Activated CD8-positive, alpha-beta T cell treated with anti-CD3 and anti-CD28 coated beads for 36 hours (primary cell): ENCODE measurements around the gene TACO1. TPM values are rescaled to one million over a fixed set of nuclear protein-coding genes. Genes with fewer than 3 reads are reported as not detected.

Source experiments
- ATAC-seq: fragments of 200-7000 bp; cut with Tn5 transposase; one replicate; pipeline ENCODE4 v1.10.0; 2021; ENCODE audit warnings: mild to moderate bottlenecking, moderate library complexity
- CTCF ChIA-PET: fragments of 350-600 bp; sonication (Branson Sonifier 250); formaldehyde crosslinking; loops from one replicate; lab custom pipeline; 2021; ENCODE audit warnings: antibody characterized with exemption; lab: Charles Lee
- POLR2A ChIA-PET: fragments of 350-600 bp; sonication (Branson Sonifier 250); formaldehyde crosslinking; loops from one replicate; lab custom pipeline; 2021; ENCODE audit warnings: antibody characterized with exemption; lab: Charles Lee
- DNase-seq: peaks from one replicate; pipeline ENCODE4 v3.0.0-alpha.2; 2020
- H3K27ac Mint-ChIP-seq: one replicate; pipeline ENCODE4 v1.8.0; 2021; ENCODE audit warnings: mild to moderate bottlenecking, mixed read lengths
- H3K27me3 Mint-ChIP-seq: one replicate; pipeline ENCODE4 v1.8.0; 2021; ENCODE audit warnings: mixed read lengths
- H3K36me3 Mint-ChIP-seq: one replicate; pipeline ENCODE4 v1.8.0; 2021; ENCODE audit warnings: low read depth, mixed read lengths
- H3K4me1 Mint-ChIP-seq: one replicate; pipeline ENCODE4 v1.8.0; 2021; ENCODE audit warnings: low read depth, mixed read lengths
- H3K4me3 Mint-ChIP-seq: one replicate; pipeline ENCODE4 v1.8.0; 2021; ENCODE audit warnings: mild to moderate bottlenecking, moderate library complexity, mixed read lengths
- H3K9me3 Mint-ChIP-seq: one replicate; pipeline ENCODE4 v1.8.0; 2021; ENCODE audit warnings: mixed read lengths
- CTCF ChIP-seq: fragments of 200-600 bp; IDR thresholded peaks from one replicate; pipeline ENCODE4 v1.8.0; 2022; ENCODE audit warnings: antibody characterized with exemption, mild to moderate bottlenecking
- intact Hi-C: fragments of 100-400 bp; cut with micrococcal nuclease; formaldehyde crosslinking; loops from one replicate; pipeline ENCODE4 v1.10.0; 2022
- total RNA-seq, 2 experiments: library from RNA; stranded (reverse); gene quantifications; one replicate each; pipeline ENCODE4 v1.2.3, GENCODE V29; 2021

The TACO1 gene
- total RNA-seq, 2 experiments from 2014 or later, result 27.0 to 30.4 TPM

- Mint-ChIP-seq H3K4me1 (peaks cover 13% of the 10 kb centered on the region), H3K27ac (no peak overlapping the region), H3K36me3 (peaks cover 10% of the 10 kb centered on the region), H3K9me3 (no peaks in the 10 kb centered on the region), H3K27me3 (no peaks in the 10 kb centered on the region), H3K4me3 (no peak overlapping the region)
- ATAC-seq, result no peak
- TF ChIP-seq CTCF, result no peak
- CTCF ChIA-PET, result no interaction called here
- intact Hi-C loops, result no loop called here
- POLR2A ChIA-PET, result interaction anchor here (1.6 kb wide), 1 partner anchor 29 kb away, joined by 3 read pairs; no protein-coding TSS in a partner anchor
- no peak for DNase-seq
Measured at GRCh38 chr17:63647065-63647725, 46.5 kb downstream of the TACO1 start.

GRCh38 chr17:63647936-63648335, 47.2 kb downstream of the TACO1 start:
- ChIA-PET CTCF (no interaction called here), POLR2A (interaction anchor here (1.8 kb wide), 1 partner anchor 13 kb away, joined by 4 read pairs; no protein-coding TSS in a partner anchor)
- Mint-ChIP-seq H3K4me1 (peaks cover 13% of the 10 kb centered on the region), H3K27me3 (no peaks in the 10 kb centered on the region), H3K27ac (no peak overlapping the region), H3K9me3 (no peaks in the 10 kb centered on the region), H3K4me3 (no peak overlapping the region), H3K36me3 (peaks cover 10% of the 10 kb centered on the region)
- no peak for TF ChIP-seq CTCF
- intact Hi-C loops, result no loop called here
- DNase-seq, result no peak
- ATAC-seq, result no peak

GRCh38 chr17:63649813-63650212, 49.1 kb downstream of the TACO1 start:
- no peak for TF ChIP-seq CTCF

DNA sequence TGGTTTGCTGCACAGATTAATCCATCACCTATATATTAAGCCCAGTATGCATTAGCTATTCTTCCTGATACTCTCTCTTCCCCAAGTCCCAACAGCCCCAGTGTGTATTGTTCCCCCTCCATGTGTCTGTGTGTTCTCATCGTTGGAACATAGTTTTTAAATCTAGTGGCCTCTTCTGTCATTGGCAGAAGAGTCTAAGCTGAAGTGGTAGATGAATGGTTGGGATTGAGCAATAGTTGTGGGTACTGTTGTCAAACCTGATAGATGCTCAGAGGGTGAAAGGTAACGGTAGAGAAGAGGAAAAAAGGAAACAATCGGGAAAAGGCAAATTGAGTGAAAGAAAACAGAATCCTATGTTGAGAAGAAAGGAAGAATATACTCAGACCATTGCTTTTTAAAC, 51.4 kb downstream of the TACO1 start:
- Mint-ChIP-seq H3K9me3 (no peaks in the 10 kb centered on the region), H3K4me1 (peaks cover 4% of the 10 kb centered on the region), H3K27ac (no peak overlapping the region), H3K36me3 (peaks cover 11% of the 10 kb centered on the region), H3K4me3 (no peak overlapping the region), H3K27me3 (no peaks in the 10 kb centered on the region)
- POLR2A ChIA-PET, result no interaction called here
- no peak for TF ChIP-seq CTCF
- ATAC-seq, result no peak
- intact Hi-C loops, result no loop called here
- DNase-seq, result no peak
- CTCF ChIA-PET, result no interaction called here

More at GRCh38 chr17:63649813-63650212, 49.1 kb downstream of the TACO1 start:
- ATAC-seq (no peak), DNase-seq (no peak)
- peaks cover 10% of the 10 kb centered on the region for H3K36me3 Mint-ChIP-seq
- H3K27me3 Mint-ChIP-seq, result no peaks in the 10 kb centered on the region
- H3K4me1 Mint-ChIP-seq, result peaks cover 13% of the 10 kb centered on the region
- no peaks in the 10 kb centered on the region for H3K9me3 Mint-ChIP-seq
- ChIA-PET CTCF (no interaction called here), POLR2A (interaction anchor here (1.8 kb wide), 1 partner anchor 11 kb away, joined by 4 read pairs; no protein-coding TSS in a partner anchor)
- H3K4me3 Mint-ChIP-seq, result no peak overlapping the region
- intact Hi-C loops, result no loop called here
- no peak overlapping the region for H3K27ac Mint-ChIP-seq

- peaks cover 4% of the 10 kb centered on the region for H3K4me1 Mint-ChIP-seq
- H3K27ac Mint-ChIP-seq, result no peak overlapping the region
- DNase-seq (no peak), ATAC-seq (no peak)
- H3K27me3 Mint-ChIP-seq, result no peaks in the 10 kb centered on the region
- H3K4me3 Mint-ChIP-seq, result no peak overlapping the region
- H3K36me3 Mint-ChIP-seq, result peaks cover 7% of the 10 kb centered on the region
- ChIA-PET CTCF (interaction anchor here (1.3 kb wide), 1 partner anchor 228 kb away, joined by 4 read pairs; no protein-coding TSS in a partner anchor), POLR2A (no interaction called here)
- no peak for TF ChIP-seq CTCF
- H3K9me3 Mint-ChIP-seq, result no peaks in the 10 kb centered on the region
- intact Hi-C loops, result no loop called here
Measured at GRCh38 chr17:63653050-63653449, 52.4 kb downstream of the TACO1 start.
